Measurements from ENCODE around the gene PIK3R4.

The PIK3R4 gene

GRCh38 chr3:130746246-130747039 lies at the start of gene PIK3R4:
Gene PIK3R4, minus strand, starts transcription at chr3:130746829. Its CDS starts 1,611 bp downstream, at chr3:130745218.
- peak; percentile 91 for DNase-seq (ENCODE audit: extremely low read depth, low read depth)
- no peak for TF ChIP-seq CTCF (IDR thresholded peaks at IDR 0.05; ENCODE audit: low read depth, low read length)

- TF ChIP-seq CTCF (IDR thresholded peaks at IDR 0.05; ENCODE audit: low read depth, low read length) = no peak
- no peak for DNase-seq (ENCODE audit: extremely low read depth, low read depth)
Measured at GRCh38 chr3:130795396-130795795, 48.8 kb upstream of the PIK3R4 start.

GRCh38 chr3:130792246-130792645 lies 45.6 kb upstream of the PIK3R4 start:
- no peak for TF ChIP-seq CTCF (IDR thresholded peaks at IDR 0.05; ENCODE audit: low read depth, low read length)
- no peak for DNase-seq (ENCODE audit: extremely low read depth, low read depth)

- DNase-seq (ENCODE audit: extremely low read depth, low read depth) = no peak
- no peak for TF ChIP-seq CTCF (IDR thresholded peaks at IDR 0.05; ENCODE audit: low read depth, low read length)
Measured at GRCh38 chr3:130789782-130790322, 43.2 kb upstream of the PIK3R4 start.

GRCh38 chr3:130787422-130788068 lies 40.9 kb upstream of the PIK3R4 start:
- no peak for TF ChIP-seq CTCF (IDR thresholded peaks at IDR 0.05; ENCODE audit: low read depth, low read length)
- no peak for DNase-seq (ENCODE audit: extremely low read depth, low read depth)

GRCh38 chr3:130786306-130786705 lies 39.7 kb upstream of the PIK3R4 start:
- no peak for DNase-seq (ENCODE audit: extremely low read depth, low read depth)
- TF ChIP-seq CTCF (IDR thresholded peaks at IDR 0.05; ENCODE audit: low read depth, low read length) = no peak

- no peak for TF ChIP-seq CTCF (IDR thresholded peaks at IDR 0.05; ENCODE audit: low read depth, low read length)
- DNase-seq (ENCODE audit: extremely low read depth, low read depth) = no peak
Measured at GRCh38 chr3:130783629-130784028, 37.0 kb upstream of the PIK3R4 start.

Measured in AG09319 (cell line).